ENCODE results near the gene MAGI2.

GRCh38 chr7:78642751-78643150, 810.7 kb downstream of the MAGI2 start:
- TF ChIP-seq, protein P1, sequence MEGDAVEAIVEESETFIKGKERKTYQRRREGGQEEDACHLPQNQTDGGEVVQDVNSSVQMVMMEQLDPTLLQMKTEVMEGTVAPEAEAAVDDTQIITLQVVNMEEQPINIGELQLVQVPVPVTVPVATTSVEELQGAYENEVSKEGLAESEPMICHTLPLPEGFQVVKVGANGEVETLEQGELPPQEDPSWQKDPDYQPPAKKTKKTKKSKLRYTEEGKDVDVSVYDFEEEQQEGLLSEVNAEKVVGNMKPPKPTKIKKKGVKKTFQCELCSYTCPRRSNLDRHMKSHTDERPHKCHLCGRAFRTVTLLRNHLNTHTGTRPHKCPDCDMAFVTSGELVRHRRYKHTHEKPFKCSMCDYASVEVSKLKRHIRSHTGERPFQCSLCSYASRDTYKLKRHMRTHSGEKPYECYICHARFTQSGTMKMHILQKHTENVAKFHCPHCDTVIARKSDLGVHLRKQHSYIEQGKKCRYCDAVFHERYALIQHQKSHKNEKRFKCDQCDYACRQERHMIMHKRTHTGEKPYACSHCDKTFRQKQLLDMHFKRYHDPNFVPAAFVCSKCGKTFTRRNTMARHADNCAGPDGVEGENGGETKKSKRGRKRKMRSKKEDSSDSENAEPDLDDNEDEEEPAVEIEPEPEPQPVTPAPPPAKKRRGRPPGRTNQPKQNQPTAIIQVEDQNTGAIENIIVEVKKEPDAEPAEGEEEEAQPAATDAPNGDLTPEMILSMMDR (IDR thresholded peaks at IDR 0.05; ENCODE audit: insufficient read depth, low read depth, low read length) = no peak
- TF ChIP-seq EZH2 (IDR thresholded peaks at IDR 0.05; ENCODE audit: insufficient read depth, low read length) = no peak

Data from astrocyte (in vitro differentiated cells and primary cell).